Stimulated activated naive CD4-positive, alpha-beta T cell (primary cell): ENCODE results near the gene CPNE1.

Experiments used
- DNase-seq, 6 experiments: peaks; one replicate each; lab custom pipeline; 2025; lab: John Stamatoyannopoulos, UW

The CPNE1 gene

DNA sequence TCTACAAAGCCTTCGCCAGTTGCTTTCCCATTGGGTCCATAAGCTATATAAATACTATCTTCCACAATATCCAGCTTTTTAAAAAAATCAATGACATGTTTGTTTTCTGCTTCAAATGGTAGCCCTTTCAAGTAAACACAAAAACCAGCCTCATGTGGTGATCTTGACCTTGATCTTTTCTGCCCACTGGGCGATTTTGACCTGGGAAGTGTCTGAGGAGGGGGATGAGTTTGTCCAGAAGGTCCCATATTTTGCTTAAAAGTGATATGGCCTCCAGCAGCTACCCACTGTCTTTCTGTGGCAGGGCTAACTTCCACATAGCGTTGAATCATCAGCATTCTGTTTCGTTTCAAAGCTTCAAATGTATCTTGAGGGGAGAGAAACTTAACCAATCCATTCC, 10.8 kb downstream of the CPNE1 start:
- DNase-seq, result no peak

DNA sequence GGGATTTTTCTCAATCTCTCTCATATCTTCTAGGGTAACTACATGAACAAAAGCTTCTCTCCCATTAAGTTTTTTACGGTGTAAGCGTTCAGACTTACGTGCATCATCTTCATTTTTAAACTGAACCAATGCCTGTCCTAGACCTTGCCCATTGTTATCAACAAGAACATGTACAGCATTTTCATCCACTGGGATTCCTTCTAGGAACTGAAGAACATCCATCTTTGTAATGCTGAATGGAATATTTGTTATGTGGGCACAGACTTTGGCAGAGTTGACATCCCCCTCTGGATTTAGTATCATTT, 11.3 kb downstream of the CPNE1 start:
- no peak for DNase-seq

DNA sequence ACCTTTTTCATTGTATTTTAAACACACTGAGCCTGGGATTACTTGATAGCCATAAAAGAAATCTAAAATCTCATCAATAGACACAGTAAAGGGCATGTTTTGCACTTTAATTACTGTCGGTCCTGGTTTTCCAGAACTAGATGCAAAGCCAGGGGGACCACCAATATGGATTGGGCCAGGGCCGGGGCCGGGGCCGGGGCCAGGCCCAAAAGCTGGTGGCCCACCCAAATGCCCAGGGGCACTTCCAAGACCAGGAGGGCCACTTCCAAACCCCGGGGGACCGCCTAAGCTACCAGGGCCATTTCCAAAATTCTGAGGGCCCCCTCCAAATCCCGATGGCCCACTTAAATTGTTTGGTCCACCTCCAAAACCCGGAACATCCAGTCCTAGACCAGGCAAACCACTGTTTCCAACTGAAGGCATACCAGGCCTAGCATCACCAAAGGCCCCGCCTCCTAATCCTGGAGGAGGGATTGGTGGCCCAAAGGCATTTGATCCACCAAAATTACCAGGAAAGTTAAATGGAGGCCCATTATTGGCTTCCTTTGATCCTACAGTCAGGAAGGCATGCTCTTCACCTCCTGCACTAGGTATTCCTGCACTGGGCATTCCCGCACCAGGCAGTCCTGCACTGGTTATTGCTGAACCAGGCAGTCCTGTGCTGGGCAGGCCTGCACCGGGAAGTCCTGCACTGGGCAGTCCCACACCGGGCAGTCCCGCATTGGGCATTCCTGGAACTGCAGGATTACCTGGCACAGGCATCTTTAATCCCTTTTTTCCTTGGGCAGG, 11.9 kb downstream of the CPNE1 start:
- no peak for DNase-seq

DNA sequence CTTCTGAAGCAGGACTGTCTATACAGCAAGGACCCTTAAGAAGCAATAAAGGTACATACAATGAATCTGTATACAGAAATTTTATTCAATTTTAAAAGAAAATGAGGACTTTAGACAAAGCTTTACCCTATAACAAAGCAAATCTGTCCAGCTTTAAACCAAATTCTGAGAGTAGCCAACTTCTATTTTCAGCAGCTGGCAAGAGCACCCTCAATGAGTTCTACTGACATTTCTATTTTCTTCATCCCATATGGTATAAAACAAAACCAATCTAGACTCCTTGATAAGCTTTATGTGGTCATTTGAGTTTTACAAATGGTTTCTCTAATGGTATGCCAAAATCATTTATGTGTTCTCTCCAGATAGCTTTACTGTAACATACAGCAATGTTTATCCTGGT, 12.7 kb downstream of the CPNE1 start:
- DNase-seq, result no peak

DNA sequence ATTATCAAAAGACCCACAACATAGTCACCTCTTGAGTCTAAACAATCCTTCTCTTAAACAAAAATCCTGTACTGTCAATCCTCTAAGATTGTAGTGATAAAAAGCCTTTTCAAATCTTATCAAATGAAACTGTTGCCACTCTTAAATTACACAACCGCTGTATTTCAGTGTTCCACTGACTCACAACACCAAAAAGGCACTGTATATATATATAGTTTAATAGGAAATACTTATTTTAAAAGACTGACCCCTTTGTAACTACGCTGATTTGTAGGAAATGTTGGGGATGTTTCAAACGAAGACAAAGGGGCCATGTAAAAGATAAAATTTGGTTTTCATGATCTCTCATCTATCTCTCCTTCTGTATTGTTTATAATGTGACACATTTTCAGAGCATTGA, 14.1 kb downstream of the CPNE1 start:
- DNase-seq, result no peak

DNA sequence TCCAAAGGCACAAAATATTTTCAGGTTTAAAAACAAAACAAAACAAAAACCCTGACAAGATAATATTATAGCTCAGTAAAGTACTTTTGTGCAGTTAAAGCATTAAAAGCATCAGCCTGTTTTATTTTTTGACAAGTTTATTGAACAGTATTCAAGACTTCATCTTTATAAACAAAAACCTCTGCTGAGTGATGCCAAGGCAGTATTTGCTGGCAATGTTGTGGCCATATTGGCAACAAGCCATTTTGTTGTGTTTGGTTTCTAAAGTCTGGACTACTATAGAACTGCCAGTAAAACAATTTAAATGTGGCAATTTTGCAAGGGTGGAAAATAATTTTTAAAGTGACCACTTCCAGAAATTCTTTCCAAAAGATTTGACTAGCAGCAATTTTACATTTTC, 15.9 kb downstream of the CPNE1 start:
- no peak for DNase-seq

DNA sequence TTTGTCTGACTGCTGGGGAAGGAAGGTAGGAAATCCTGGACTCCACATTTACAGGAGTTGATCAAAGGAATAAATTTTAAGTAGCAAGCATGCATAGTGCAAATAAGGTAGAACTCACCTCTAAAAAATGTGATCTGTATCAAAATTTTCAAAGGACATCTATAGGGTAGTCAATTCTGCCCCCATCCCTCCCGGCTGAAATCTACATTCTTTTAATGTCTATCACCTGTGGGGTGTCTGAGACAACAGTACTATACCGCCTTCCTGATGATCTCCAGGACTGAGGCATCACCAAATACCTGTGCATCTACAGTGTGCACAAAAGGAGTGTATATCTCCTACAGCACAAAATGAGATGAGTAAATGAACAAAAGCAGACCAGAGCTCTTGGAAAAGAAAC, 19.9 kb downstream of the CPNE1 start:
- DNase-seq, result no peak

DNA sequence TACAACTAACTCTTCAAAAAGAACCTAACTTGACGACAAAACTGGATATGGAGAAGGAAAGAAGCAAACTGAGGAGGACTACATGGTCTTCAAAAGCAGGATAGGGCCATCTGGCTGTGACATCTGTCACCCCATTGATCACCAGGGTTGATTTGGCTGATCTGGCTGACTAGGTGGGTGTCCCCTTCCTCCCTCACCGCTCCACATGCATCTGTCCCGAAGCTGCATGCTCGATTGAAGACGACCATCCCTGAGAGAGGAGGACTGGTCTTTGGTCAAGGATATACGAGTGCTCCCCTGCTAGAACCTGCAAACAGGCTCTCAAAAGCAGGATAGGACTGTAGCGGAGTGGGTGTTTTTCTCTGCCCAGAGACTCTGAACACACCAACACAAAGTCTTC, 21.7 kb downstream of the CPNE1 start:
- no peak for DNase-seq

DNA sequence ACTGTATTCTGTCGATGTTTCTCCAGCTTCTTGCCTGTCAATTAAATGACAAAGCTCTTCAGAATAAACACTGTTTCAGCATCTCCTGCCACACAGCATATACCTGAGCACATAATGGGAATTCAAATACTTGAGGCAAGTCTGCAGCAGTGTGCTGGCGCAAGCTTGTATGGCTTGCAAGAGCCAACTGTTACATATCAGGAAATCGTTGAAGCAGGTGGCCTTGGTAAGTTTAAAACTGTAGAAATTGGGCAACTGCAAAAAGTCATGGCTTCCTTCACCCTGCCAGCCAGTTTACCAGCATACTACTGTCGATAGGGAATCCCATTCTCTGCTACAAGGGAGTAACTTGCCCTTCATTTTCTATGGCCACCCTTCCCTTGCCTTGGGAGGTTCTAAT, 23.0 kb downstream of the CPNE1 start:
- no peak for DNase-seq

DNA sequence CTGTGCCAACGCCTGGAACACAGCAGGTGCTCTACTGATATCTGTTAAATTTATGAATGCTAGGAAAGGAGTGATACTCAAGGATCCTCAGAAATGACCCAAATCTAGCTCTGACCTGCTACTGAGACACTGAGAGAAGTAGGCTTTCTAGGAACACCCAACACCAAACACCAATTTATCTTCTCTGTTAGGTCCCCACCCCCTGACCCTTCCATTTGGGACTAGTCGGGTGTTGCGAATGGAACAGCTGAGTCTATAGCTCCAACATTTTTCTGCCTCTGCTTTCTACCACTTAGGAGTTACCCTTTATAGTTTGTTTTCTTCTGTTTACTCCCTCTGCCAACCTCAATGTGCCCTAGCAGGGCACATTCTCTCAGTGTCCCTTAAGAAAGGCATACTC, 24.0 kb downstream of the CPNE1 start:
- DNase-seq, result no peak

DNA sequence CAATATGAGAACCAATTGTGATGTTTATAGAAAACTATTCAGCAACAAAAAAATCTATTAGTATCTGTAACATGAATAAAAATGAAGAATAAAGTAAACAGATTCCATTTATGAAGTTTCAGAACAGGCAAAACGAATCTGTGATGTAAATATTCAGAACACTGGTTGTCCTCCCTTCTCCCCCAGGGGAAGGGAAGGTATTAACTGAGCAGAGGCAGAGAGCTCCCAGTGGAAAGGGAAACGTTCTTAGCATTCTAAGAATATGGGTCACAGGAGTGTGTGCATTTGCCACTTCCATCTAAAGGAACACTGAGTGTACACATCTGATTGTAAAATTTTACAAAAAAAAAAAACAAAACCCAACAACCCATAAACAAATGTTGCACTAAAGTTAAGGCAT, 25.9 kb downstream of the CPNE1 start:
- no peak for DNase-seq

DNA sequence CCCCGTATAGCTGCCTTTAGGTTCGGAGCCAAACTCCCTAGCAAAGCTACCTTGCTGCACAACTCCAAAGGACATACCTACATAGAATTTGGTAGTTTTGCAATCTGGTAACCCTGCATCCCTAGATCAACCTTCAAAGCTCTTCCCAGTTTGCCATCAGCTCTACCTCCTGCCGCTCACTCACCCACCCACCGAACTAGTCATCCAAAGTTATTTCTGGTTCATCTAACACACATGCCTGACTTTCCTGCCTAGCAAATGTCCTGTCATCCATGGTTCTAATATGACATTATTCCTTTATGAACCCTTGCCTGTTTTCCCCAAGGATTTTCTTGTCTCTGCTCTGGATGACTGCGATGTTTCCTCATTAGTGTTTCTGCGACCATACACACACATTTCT, 27.4 kb downstream of the CPNE1 start:
- no peak for DNase-seq

DNA sequence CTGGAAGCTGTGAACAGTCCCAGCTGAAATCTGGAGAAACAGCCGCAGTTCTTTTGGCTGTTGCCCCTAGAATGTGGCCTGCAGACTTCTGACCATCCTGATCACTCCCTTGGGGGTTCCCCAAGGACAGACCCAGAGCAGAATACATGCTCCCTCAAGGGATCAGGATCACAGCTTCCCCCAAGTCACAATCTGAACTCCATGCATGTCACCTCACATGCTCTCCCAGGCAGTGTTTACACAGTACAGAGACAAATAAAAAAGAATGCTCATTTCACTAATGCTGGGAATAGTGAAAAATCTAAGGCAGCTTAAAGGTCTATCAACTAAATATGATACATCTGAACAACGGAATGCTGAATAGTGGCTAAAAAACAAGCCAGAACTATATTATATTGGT, 28.6 kb downstream of the CPNE1 start:
- no peak for DNase-seq

DNA sequence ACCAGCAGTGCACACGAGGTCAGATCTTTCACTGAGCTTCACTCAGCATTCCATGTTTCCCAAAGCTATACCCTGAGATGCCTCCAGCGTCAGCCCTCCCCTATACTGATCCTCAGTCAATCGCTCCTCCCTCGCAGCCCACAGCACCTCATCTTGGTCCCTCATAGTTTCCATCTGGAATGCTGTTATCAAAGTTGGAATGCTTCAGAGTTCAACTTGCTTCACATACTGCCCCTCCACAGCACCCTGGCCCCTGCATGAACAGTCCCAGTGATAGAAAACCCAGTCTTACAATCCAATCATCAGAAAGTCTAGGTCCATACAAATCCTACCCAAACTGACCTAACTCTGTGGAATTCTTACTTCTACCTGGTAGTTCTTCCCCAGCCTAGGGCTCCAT, 29.0 kb downstream of the CPNE1 start:
- no peak for DNase-seq

DNA sequence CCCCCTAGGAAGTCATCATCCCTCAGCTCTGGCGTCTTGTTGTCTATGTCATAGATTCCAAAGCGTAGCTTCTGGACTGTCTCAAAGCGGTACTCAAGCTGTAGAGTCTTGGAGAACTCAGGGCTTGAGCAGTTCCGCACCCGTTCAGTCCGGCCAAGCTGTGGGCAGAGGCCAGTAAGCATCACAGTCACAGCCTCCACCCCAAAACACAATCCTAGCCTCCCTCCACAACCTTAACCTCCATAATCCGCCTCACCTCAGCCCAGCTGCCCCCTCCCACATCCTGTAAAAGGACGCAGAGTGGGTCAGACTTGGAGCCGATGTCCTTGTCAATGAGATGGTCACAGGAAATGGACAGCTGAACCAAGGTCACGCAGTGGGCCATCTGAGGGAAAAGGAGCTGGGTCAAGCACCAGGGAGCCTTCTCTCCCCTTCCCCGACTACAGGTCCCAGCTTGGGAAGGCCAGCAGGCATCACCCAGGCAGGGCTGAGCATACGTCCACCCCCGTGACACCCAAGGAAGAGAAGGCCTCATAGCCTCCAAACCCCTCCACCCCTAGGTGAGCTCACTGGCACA, 32.1 kb downstream of the CPNE1 start:
- no peak for DNase-seq

DNA sequence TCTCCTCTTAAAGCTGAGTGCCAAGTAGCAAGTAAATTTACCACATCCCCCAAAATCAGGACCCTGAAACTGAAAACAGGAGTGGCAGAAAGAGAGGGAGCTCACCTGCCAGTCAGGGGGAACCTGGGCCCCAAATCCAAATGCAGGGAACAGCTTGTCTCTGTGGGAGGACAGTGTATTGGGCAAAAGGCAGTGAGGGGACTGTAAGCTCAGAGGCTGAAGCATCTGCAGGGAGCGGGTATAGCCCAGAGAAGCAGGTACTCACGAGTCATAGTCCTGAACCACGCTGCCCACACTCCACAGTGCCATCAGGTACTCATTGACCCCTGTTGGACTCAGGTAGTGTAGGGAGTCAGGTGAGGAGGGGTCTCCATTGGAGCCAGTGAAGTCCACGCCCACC, 34.1 kb downstream of the CPNE1 start:
- no peak for DNase-seq

DNA sequence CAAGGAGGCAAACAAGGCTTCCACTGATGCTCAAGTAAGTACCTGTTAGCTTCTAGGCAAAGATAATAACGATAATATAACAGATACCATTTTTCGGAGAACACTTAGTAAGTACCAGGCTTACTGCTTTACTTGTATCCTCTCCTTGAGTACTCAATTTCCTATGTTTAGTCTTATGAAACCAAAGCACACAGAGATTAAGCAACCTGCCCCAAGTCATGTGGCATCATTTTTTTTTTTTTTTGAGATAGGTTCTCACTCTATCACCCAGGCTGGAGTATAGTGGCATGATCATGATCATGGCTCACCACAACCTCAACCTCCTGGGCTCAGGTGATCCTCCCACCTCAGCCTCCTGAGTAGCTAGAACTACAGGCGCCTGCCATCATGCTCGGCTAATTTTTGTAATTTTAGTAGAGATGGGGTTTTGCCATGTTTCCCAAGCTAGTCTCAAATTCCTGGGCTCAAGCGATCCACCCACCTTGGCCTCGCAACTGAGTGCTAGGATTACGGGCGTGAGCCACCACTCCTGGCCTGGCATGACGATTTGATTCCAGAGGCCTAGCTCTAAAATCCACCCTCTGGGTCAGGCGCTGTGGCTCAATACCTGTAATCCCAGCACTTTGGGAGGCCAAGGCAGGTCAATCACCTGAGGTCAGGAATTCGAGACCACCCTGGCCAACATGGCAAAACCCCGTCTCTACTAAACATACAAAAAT, 35.1 kb downstream of the CPNE1 start:
- DNase-seq, result no peak

DNA sequence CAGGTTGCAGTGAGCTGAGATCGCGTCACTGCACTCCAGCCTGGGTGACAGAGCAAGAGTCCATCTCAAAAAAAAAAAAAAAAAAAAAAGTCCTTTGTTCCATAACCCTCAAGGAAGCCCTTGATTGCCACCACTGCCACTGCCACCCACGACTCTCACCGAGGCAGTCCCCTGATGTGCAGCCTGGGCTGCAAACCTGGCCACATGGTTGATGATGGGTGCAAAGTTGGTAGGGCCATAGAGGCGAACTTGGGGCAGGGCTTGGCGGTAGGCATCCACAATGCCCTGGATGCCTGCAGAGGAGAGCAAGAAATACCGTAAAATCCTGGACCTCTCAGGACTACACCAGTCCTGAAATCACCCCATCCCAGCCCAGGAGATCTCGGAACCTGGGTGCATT, 37.6 kb downstream of the CPNE1 start:
- DNase-seq, result no peak

DNA sequence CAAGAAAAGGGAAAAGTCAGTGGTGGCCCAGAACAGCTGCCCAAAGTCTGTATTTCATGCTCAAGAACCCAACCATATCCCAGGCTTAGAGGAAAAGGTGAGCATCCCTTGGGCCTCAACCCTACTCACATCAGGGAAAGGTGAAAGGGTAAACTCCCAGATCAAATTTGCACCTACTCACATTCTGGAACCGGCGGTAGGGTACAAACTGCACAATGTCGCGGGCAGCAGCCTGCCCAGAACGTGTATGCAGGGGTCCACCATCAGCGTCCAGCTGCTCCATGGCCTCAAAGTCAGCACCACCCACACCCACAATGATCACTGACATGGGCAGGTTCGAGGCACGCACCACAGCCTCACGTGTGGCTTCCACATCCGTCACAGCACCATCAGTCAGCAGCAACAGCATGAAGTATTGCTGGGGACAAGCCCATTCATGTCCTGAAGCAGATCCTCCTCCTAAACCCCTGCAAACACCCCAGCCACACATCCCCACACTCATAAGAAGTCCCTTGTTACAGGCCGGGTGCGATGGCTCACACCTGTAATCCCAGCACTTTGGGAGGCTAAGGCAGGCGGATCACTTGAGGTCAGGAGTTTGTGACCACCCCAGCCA, 38.2 kb downstream of the CPNE1 start:
- no peak for DNase-seq

DNA sequence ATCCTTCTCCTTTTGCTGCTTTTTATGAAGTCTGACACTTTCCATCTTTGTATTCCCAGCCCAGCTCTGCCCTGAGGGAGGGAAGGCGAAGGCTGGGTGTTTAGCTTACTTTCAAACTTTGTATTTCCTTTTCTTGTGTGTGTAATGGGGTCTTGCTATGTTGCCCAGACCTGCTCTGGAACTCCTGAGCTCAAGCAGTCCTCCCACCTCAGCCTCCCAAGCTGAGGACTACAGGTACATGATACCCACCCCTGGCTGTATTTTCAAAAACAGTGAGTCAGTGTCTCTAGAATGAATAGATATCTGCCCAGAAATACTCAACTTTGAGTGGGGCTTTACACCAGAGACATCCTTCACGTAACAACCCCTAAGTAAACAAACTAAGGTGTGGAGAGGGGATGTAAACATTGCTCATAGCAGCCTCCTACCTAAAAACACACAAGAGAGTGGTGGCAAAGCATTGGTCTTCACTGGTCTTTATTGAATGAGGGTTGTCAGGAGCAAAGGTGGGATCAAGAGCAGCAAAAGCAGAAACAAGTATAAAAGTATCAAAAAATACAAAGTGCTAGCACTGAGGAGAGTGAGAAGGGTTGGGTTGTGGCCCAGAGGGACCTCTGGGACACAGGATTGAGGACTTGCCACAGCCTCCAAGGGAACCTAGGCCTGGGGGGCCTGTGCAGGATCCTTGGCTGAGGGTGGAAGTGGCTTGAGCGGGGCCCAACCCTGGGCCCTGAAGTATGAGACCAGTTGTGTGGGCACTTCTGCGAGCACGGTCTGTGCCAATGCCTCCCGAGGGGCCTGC, 38.9 kb downstream of the CPNE1 start:
- no peak for DNase-seq

DNA sequence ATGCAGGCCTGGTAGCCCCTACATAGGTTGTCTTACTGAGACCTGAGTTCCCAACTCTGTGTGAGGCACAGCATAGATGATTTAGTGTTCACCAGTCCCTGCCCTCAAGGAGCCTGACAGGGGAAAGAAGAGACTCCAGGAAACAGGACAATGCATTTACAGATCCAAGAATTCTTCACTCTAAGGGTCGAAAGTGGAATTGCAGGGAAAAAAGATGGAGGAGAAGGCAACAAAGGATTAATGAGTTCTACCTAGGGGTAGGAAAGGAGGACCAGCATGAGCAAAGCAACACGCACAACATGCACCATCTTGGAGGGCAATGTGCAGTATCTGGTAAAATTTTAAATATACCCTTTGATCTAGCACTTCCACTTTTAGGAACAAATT, 43.1 kb downstream of the CPNE1 start:
- no peak for DNase-seq

DNA sequence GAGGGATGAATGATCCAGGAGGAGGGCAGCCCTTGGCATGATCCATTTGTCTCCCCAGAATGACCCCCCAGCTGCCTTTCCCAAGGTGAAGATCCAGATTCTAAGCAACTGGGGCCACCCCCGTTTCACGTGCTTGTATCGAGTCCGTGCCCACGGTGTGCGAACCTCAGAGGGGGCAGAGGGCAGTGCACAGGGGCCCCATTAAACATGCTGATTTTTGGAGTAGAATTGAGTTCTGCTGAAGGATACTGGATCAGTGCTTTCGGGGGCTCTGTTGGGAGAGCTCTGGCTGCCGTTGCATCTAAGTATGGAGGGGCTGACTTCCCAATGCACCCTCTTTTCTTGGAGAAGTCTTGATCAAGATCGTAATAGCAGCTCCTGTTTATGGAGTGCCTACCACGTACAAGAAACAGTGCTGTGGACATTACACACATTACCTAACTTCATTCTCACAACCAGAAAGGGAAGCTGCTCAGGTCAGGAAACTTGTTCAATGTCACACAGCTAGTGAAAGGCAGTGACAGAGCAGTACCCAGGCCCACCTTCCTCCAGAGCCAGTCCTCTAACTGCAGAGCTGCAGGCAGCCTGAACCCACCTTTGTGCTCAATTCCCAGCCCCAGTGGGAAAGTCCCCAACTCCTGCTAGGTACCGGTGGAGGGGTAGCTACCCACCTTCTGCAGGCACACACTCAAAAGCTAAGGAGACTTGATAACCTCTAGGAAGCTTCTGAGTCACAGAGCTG, 43.7 kb downstream of the CPNE1 start:
- no peak for DNase-seq
